HEK293 (cell line): ENCODE measurements around the gene C19orf33.
A peak's percentile ranks its signal among the peaks of the same experiment; 100 is the strongest.

Experiments used
- KLF7 ChIP-seq: fragments of 450-650 bp; formaldehyde crosslinking; IDR thresholded peaks from 2 replicates; pipeline ENCODE4 v1.5.1; 2016; ENCODE audit warnings: missing biosample characterization, missing genetic modification characterization, borderline replicate concordance
- PBX3 ChIP-seq: sonication (generic); formaldehyde crosslinking; IDR thresholded peaks from 2 replicates; pipeline ENCODE4 v1.8.1; 2022; ENCODE audit warnings: mild to moderate bottlenecking, moderate library complexity, missing genetic modification reagents
- PRDM10 ChIP-seq: fragments of 450-650 bp; formaldehyde crosslinking; IDR thresholded peaks from 2 replicates; pipeline ENCODE4 v1.5.1; 2016; ENCODE audit warnings: missing biosample characterization, missing genetic modification characterization
- SCRT2 ChIP-seq: fragments of 450-650 bp; formaldehyde crosslinking; IDR thresholded peaks from 2 replicates; pipeline ENCODE4 v1.5.1; 2016; ENCODE audit warnings: missing biosample characterization, missing genetic modification characterization
- ZBTB7A ChIP-seq: fragments of 450-650 bp; formaldehyde crosslinking; IDR thresholded peaks from 2 replicates; pipeline ENCODE4 v1.5.1; 2016; ENCODE audit warnings: low read depth, missing biosample characterization, missing genetic modification characterization
- ZEB2 ChIP-seq: fragments of 450-650 bp; formaldehyde crosslinking; IDR thresholded peaks from 2 replicates; pipeline ENCODE4 v1.5.1; 2016; ENCODE audit warnings: missing biosample characterization, missing genetic modification characterization
- ZFP69B ChIP-seq: fragments of 450-650 bp; formaldehyde crosslinking; IDR thresholded peaks from 2 replicates; pipeline ENCODE4 v1.5.1; 2016; ENCODE audit warnings: missing biosample characterization, missing genetic modification characterization
- ZIC2 ChIP-seq: fragments of 450-650 bp; formaldehyde crosslinking; IDR thresholded peaks from 2 replicates; pipeline ENCODE4 v1.5.1; 2016; ENCODE audit warnings: missing biosample characterization, missing genetic modification characterization
- ZNF112 ChIP-seq: fragments of 450-650 bp; formaldehyde crosslinking; IDR thresholded peaks from 2 replicates; pipeline ENCODE4 v1.5.0; 2017; ENCODE audit warnings: missing biosample characterization, missing genetic modification characterization
- ZNF239 ChIP-seq: fragments of 450-650 bp; formaldehyde crosslinking; IDR thresholded peaks from 2 replicates; pipeline ENCODE4 v1.5.1; 2016; ENCODE audit warnings: missing biosample characterization, missing genetic modification characterization
- ZNF398 ChIP-seq: fragments of 450-650 bp; formaldehyde crosslinking; IDR thresholded peaks from 2 replicates; pipeline ENCODE4 v1.5.1; 2017; ENCODE audit warnings: missing biosample characterization, missing genetic modification characterization
- ZNF416 ChIP-seq: fragments of 450-650 bp; formaldehyde crosslinking; IDR thresholded peaks from 2 replicates; pipeline ENCODE4 v1.5.1; 2016; ENCODE audit warnings: missing biosample characterization, missing genetic modification characterization
- ZNF48 ChIP-seq: fragments of 450-650 bp; formaldehyde crosslinking; IDR thresholded peaks from 2 replicates; pipeline ENCODE4 v1.5.1; 2016; ENCODE audit warnings: missing biosample characterization, missing genetic modification characterization
- ZNF513 ChIP-seq: fragments of 450-650 bp; IDR thresholded peaks from 2 replicates; pipeline ENCODE4 v1.5.1; 2018; ENCODE audit warnings: missing biosample characterization, missing genetic modification characterization
- ZNF518A ChIP-seq: fragments of 450-650 bp; formaldehyde crosslinking; conservative IDR thresholded peaks from 2 replicates; pipeline ENCODE4 v1.5.1; 2016; ENCODE audit warnings: low read depth, missing biosample characterization, missing genetic modification characterization
- ZNF561 ChIP-seq: fragments of 450-650 bp; IDR thresholded peaks from 2 replicates; pipeline ENCODE4 v1.5.1; 2018; ENCODE audit warnings: missing biosample characterization, missing genetic modification characterization, borderline replicate concordance
- ZNF704 ChIP-seq: fragments of 450-650 bp; formaldehyde crosslinking; IDR thresholded peaks from 2 replicates; pipeline ENCODE4 v1.5.1; 2016; ENCODE audit warnings: missing biosample characterization, missing genetic modification characterization
- ZNF76 ChIP-seq: fragments of 450-650 bp; formaldehyde crosslinking; IDR thresholded peaks from 2 replicates; pipeline ENCODE4; 2016; ENCODE audit warnings: low read depth, missing biosample characterization, missing genetic modification characterization, borderline replicate concordance

The C19orf33 gene

GRCh38 chr19:38335949-38336637 is 32.0 kb downstream of the C19orf33 start (continued):
- peak; percentile 92 for TF ChIP-seq ZBTB7A (tag by site-specific recombination)
- peak; percentile 79 for TF ChIP-seq ZNF76 (tag by site-specific recombination)
- no peak for TF ChIP-seq ZIC2
- no peak for TF ChIP-seq SCRT2 (tag by site-specific recombination)
- no peak for TF ChIP-seq ZNF704 (tag by site-specific recombination)
- TF ChIP-seq KLF7 (tag by site-specific recombination), result peak; percentile 88
- no peak for TF ChIP-seq ZNF112 (tag by site-specific recombination)
- TF ChIP-seq ZNF561 (tag by site-specific recombination), result no peak
- TF ChIP-seq PRDM10, result no peak
- no peak for TF ChIP-seq PBX3 (CRISPR knock-in tag)
- peak; percentile 61; the same call in 1 of the 2 replicates for TF ChIP-seq ZFP69B (tag by site-specific recombination)
- TF ChIP-seq ZNF416, result no peak
- no peak for TF ChIP-seq ZNF513 (tag by site-specific recombination)
- peak; percentile 90; the same call in 1 of the 2 replicates for TF ChIP-seq ZNF239 (tag by site-specific recombination)
- TF ChIP-seq ZEB2 (tag by site-specific recombination), result no peak
- TF ChIP-seq ZNF398 (tag by site-specific recombination), result peak; percentile 97
- TF ChIP-seq ZNF518A (tag by site-specific recombination), result no peak
- no peak for TF ChIP-seq ZNF48 (tag by site-specific recombination)
